ENCODE results near the gene SEMA5A. TPM values are rescaled to one million over a fixed set of nuclear protein-coding genes. Genes with fewer than 3 reads are reported as not detected.

SEMA5A gene
- polyA plus RNA-seq, 1 donor (not counting 4 experiments of a cell fraction or from before 2014, with no cell fraction given): 0.16 TPM

- TF ChIP-seq CTCF (optimal IDR thresholded peaks at IDR 0.05 in 1 of 3, IDR thresholded peaks at IDR 0.05 in 1 of 3, conservative IDR thresholded peaks at IDR 0.05 in 1 of 3; ENCODE audit: extremely low read depth in 1 of 3, insufficient read depth in 2 of 3, low read length in 3 of 3) (no peak), EZH2 (IDR thresholded peaks at IDR 0.05; ENCODE audit: low read length) (no peak)
- Histone ChIP-seq H2AFZ (ENCODE audit: control insufficient read depth, low read length) (no peak overlapping the region), H3K9me3 (ENCODE audit: control insufficient read depth, low read depth, low read length) (no peaks in the 10 kb centered on the region), H3K4me1 (ENCODE audit: control insufficient read depth, extremely low read depth, insufficient read depth, low read length) (peaks cover 20% of the 10 kb centered on the region), H3K27ac (ENCODE audit: control insufficient read depth, insufficient read depth, low read length) (no peak overlapping the region), H3K4me2 (ENCODE audit: control insufficient read depth, extremely low read depth, insufficient read depth, low read depth, low read length) (no peak overlapping the region), H3K27me3 (ENCODE audit: control insufficient read depth, extremely low read depth, insufficient read depth, low read length) (no peaks in the 10 kb centered on the region), H3K36me3 (ENCODE audit: control insufficient read depth in 2 of 2, extremely low read depth in 1 of 2, insufficient read depth in 2 of 2, low read length in 2 of 2) (no peaks in the 10 kb centered on the region), H3K79me2 (ENCODE audit: control insufficient read depth, insufficient read depth, low read length) (no peaks in the 10 kb centered on the region), H4K20me1 (ENCODE audit: control insufficient read depth, extremely low read depth, insufficient read depth, low read length) (no peaks in the 10 kb centered on the region), H3K4me3 (ENCODE audit: control insufficient read depth in 2 of 3, extremely low read depth in 1 of 3, insufficient read depth in 2 of 3, low read depth in 1 of 3, low read length in 3 of 3) (no peak overlapping the region), H3K9ac (ENCODE audit: control insufficient read depth, extremely low read depth, insufficient read depth, low read length) (no peak overlapping the region), H3K9me1 (ENCODE audit: control insufficient read depth, extremely low read depth, insufficient read depth, low read length) (no peaks in the 10 kb centered on the region)
- dilution Hi-C loops (cut with MboI; ENCODE audit: extremely low pct_ligation_motif_present, low sequenced_read_pairs): no loop called here
- DNase-seq (ENCODE audit: low read depth, low spot score) (no peak), FAIRE-seq (peak; percentile 68)
Observed at GRCh38 chr5:9151684-9152427, 394.0 kb downstream of the SEMA5A start.

GRCh38 chr5:9149988-9150387, 395.9 kb downstream of the SEMA5A start:
- Histone ChIP-seq H3K4me3 (ENCODE audit: control insufficient read depth in 2 of 3, extremely low read depth in 1 of 3, insufficient read depth in 2 of 3, low read depth in 1 of 3, low read length in 3 of 3) (no peak overlapping the region), H3K79me2 (ENCODE audit: control insufficient read depth, insufficient read depth, low read length) (no peaks in the 10 kb centered on the region), H3K27me3 (ENCODE audit: control insufficient read depth, extremely low read depth, insufficient read depth, low read length) (no peaks in the 10 kb centered on the region), H3K4me2 (ENCODE audit: control insufficient read depth, extremely low read depth, insufficient read depth, low read depth, low read length) (no peak overlapping the region), H3K4me1 (ENCODE audit: control insufficient read depth, extremely low read depth, insufficient read depth, low read length) (peaks cover 20% of the 10 kb centered on the region), H3K27ac (ENCODE audit: control insufficient read depth, insufficient read depth, low read length) (peak overlapping the region; percentile 71), H2AFZ (ENCODE audit: control insufficient read depth, low read length) (no peak overlapping the region), H4K20me1 (ENCODE audit: control insufficient read depth, extremely low read depth, insufficient read depth, low read length) (no peaks in the 10 kb centered on the region), H3K36me3 (ENCODE audit: control insufficient read depth in 2 of 2, extremely low read depth in 1 of 2, insufficient read depth in 2 of 2, low read length in 2 of 2) (no peaks in the 10 kb centered on the region), H3K9me1 (ENCODE audit: control insufficient read depth, extremely low read depth, insufficient read depth, low read length) (no peaks in the 10 kb centered on the region), H3K9ac (ENCODE audit: control insufficient read depth, extremely low read depth, insufficient read depth, low read length) (no peak overlapping the region), H3K9me3 (ENCODE audit: control insufficient read depth, low read depth, low read length) (no peaks in the 10 kb centered on the region)
- FAIRE-seq (peak; percentile 98), DNase-seq (ENCODE audit: low read depth, low spot score) (peak; percentile 99)
- TF ChIP-seq EZH2 (IDR thresholded peaks at IDR 0.05; ENCODE audit: low read length) (no peak), CTCF (optimal IDR thresholded peaks at IDR 0.05 in 1 of 3, IDR thresholded peaks at IDR 0.05 in 1 of 3, conservative IDR thresholded peaks at IDR 0.05 in 1 of 3; ENCODE audit: extremely low read depth in 1 of 3, insufficient read depth in 2 of 3, low read length in 3 of 3) (no peak)
- dilution Hi-C loops (cut with MboI; ENCODE audit: extremely low pct_ligation_motif_present, low sequenced_read_pairs): no loop called here

All from keratinocyte (primary cell).